ENCODE measurements around the gene LPP.

- TF ChIP-seq, protein P1, sequence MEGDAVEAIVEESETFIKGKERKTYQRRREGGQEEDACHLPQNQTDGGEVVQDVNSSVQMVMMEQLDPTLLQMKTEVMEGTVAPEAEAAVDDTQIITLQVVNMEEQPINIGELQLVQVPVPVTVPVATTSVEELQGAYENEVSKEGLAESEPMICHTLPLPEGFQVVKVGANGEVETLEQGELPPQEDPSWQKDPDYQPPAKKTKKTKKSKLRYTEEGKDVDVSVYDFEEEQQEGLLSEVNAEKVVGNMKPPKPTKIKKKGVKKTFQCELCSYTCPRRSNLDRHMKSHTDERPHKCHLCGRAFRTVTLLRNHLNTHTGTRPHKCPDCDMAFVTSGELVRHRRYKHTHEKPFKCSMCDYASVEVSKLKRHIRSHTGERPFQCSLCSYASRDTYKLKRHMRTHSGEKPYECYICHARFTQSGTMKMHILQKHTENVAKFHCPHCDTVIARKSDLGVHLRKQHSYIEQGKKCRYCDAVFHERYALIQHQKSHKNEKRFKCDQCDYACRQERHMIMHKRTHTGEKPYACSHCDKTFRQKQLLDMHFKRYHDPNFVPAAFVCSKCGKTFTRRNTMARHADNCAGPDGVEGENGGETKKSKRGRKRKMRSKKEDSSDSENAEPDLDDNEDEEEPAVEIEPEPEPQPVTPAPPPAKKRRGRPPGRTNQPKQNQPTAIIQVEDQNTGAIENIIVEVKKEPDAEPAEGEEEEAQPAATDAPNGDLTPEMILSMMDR (IDR thresholded peaks at IDR 0.05), result no peak
- TF ChIP-seq POLR2A (IDR thresholded peaks at IDR 0.05) (no peak), POLR2AphosphoS5 (IDR thresholded peaks at IDR 0.05) (no peak), EP300 (IDR thresholded peaks at IDR 0.05) (no peak)
These were observed 648.7 kb downstream of the LPP start for GRCh38 chr3:188802645-188803044.
